ENCODE results near the gene ISYNA1.

Gene ISYNA1

GRCh38 chr19:18439025-18439909 is 1.3 kb upstream of the ISYNA1 start:
- H3K36me3 ChIP-seq (ENCODE audit: control insufficient read depth, insufficient read depth, low read length) = no peaks in the 10 kb centered on the region
- no peak overlapping the region for H3K4me3 ChIP-seq (ENCODE audit: low read length)
- no peak overlapping the region for H3K27ac ChIP-seq (ENCODE audit: low read depth, low read length)
- peaks cover 3% of the 10 kb centered on the region for H3K4me1 ChIP-seq (ENCODE audit: control insufficient read depth, insufficient read depth, low read length)
- peaks cover 3% of the 10 kb centered on the region for H3K27me3 ChIP-seq (ENCODE audit: control insufficient read depth, insufficient read depth, low read length)
- H3K9ac ChIP-seq (ENCODE audit: low read length) = no peak overlapping the region

- Histone ChIP-seq H3K4me3 (ENCODE audit: low read length) (peak overlapping the region; percentile 44), H3K27me3 (ENCODE audit: control insufficient read depth, insufficient read depth, low read length) (peaks cover 3% of the 10 kb centered on the region), H3K27ac (ENCODE audit: low read depth, low read length) (no peak overlapping the region), H3K9ac (ENCODE audit: low read length) (no peak overlapping the region), H3K36me3 (ENCODE audit: control insufficient read depth, insufficient read depth, low read length) (no peaks in the 10 kb centered on the region), H3K4me1 (ENCODE audit: control insufficient read depth, insufficient read depth, low read length) (peaks cover 3% of the 10 kb centered on the region)
Observed at GRCh38 chr19:18438331-18439024, 545 bp upstream of the ISYNA1 start.

- Histone ChIP-seq H3K9ac (ENCODE audit: low read length) (no peak overlapping the region), H3K4me1 (ENCODE audit: control insufficient read depth, insufficient read depth, low read length) (peaks cover 3% of the 10 kb centered on the region), H3K4me3 (ENCODE audit: low read length) (peak overlapping the region; percentile 65), H3K36me3 (ENCODE audit: control insufficient read depth, insufficient read depth, low read length) (no peaks in the 10 kb centered on the region), H3K27ac (ENCODE audit: low read depth, low read length) (no peak overlapping the region), H3K27me3 (ENCODE audit: control insufficient read depth, insufficient read depth, low read length) (peaks cover 3% of the 10 kb centered on the region)
Observed at GRCh38 chr19:18436671-18437490, 1.1 kb downstream of the ISYNA1 start.

DNA sequence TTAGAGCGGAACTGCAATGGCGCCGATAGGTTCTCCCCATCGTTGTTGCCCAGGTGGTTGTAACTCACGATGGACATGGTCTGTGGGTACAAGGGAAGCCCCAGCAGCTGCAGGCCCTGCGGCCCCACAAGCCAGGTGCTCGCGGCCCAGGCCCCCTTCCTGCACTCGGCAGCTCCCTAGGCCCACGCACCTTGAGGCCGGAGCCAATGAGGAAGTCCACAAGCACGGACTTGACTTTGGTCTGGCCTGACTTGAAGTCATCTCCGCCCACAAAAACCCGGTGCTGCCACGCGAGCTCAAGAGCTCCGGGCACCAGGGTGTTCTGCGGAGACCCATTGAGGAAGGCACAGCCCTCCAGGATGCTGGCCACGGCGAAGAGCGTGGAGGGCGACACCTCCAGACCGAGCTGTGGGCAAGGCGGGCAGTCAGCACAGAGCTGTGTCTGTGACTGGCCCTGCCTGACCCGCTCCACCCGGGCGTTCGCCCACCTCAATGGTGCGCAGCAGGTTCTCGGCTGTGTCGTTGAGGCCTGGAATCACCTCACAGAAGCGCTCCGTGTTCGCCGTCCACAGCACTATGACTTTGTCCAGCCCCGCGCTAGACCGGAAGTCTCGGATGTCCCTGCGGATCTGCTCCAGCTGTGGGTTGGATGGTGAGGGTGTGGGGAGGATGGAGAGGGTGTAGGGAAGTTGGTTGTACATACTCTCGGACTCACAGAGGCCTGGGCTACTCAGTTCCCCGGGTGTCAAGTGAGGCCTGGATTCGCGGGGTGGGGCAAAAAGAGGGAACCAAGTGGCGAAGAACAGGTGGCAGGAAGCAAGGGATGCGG is 1.9 kb downstream of the ISYNA1 start:
- peaks cover 3% of the 10 kb centered on the region for H3K4me1 ChIP-seq (ENCODE audit: control insufficient read depth, insufficient read depth, low read length)
- no peaks in the 10 kb centered on the region for H3K36me3 ChIP-seq (ENCODE audit: control insufficient read depth, insufficient read depth, low read length)
- no peak overlapping the region for H3K4me3 ChIP-seq (ENCODE audit: low read length)
- no peak overlapping the region for H3K9ac ChIP-seq (ENCODE audit: low read length)
- peaks cover 3% of the 10 kb centered on the region for H3K27me3 ChIP-seq (ENCODE audit: control insufficient read depth, insufficient read depth, low read length)
- H3K27ac ChIP-seq (ENCODE audit: low read depth, low read length) = no peak overlapping the region

DNA sequence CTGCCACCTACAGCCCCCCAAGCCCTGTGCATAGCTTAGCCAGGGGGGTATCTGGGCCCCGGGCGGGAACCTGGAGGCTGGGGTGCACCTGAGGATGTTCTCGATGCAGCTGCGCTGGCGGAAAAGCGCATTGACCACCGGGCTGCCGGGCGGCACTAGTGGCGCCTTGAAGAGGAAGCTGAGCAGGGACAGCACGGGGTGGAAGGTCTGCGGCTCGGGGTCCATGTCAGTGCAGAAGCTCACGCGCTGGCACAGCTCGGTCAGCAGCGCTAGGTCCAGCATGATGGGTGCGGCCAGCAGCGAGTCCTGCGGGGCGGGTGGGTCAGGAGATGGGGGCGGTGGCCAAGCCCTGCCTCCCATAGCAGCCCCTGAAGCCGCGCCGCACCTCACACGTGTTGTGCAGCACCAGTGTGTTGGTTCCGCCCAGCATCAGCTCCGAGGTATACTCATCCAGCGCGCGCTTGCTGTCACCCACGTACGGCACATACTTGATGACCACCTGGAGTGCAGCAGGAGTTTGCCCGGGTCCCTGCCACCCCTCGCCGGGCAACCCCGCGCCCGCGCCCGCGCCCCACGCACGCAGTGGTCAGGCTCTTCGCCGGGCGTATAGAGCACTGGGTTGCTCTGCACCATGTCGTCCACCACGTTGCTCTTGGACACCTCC is 2.6 kb downstream of the ISYNA1 start:
- Histone ChIP-seq H3K27me3 (ENCODE audit: control insufficient read depth, insufficient read depth, low read length) (peaks cover 3% of the 10 kb centered on the region), H3K36me3 (ENCODE audit: control insufficient read depth, insufficient read depth, low read length) (no peaks in the 10 kb centered on the region), H3K4me1 (ENCODE audit: control insufficient read depth, insufficient read depth, low read length) (peaks cover 3% of the 10 kb centered on the region), H3K9ac (ENCODE audit: low read length) (no peak overlapping the region), H3K27ac (ENCODE audit: low read depth, low read length) (no peak overlapping the region), H3K4me3 (ENCODE audit: low read length) (no peak overlapping the region)

- no peak overlapping the region for H3K27ac ChIP-seq (ENCODE audit: low read depth, low read length)
- H3K4me1 ChIP-seq (ENCODE audit: control insufficient read depth, insufficient read depth, low read length) = peaks cover 3% of the 10 kb centered on the region
- peak overlapping the region; percentile 8 for H3K4me3 ChIP-seq (ENCODE audit: low read length)
Observed at GRCh38 chr19:18434411-18435175, 3.3 kb downstream of the ISYNA1 start.

GRCh38 chr19:18433735-18434398 is 4.1 kb downstream of the ISYNA1 start:
- H3K4me3 ChIP-seq (ENCODE audit: low read length) = peak overlapping the region; percentile 21
- peaks cover 3% of the 10 kb centered on the region for H3K27me3 ChIP-seq (ENCODE audit: control insufficient read depth, insufficient read depth, low read length)
- no peak overlapping the region for H3K27ac ChIP-seq (ENCODE audit: low read depth, low read length)
- no peaks in the 10 kb centered on the region for H3K36me3 ChIP-seq (ENCODE audit: control insufficient read depth, insufficient read depth, low read length)
- peaks cover 4% of the 10 kb centered on the region for H3K4me1 ChIP-seq (ENCODE audit: control insufficient read depth, insufficient read depth, low read length)
- no peak overlapping the region for H3K9ac ChIP-seq (ENCODE audit: low read length)

More at GRCh38 chr19:18434411-18435175, 3.3 kb downstream of the ISYNA1 start:
- Histone ChIP-seq H3K27me3 (ENCODE audit: control insufficient read depth, insufficient read depth, low read length) (peaks cover 3% of the 10 kb centered on the region), H3K9ac (ENCODE audit: low read length) (no peak overlapping the region), H3K36me3 (ENCODE audit: control insufficient read depth, insufficient read depth, low read length) (no peaks in the 10 kb centered on the region)

DNA sequence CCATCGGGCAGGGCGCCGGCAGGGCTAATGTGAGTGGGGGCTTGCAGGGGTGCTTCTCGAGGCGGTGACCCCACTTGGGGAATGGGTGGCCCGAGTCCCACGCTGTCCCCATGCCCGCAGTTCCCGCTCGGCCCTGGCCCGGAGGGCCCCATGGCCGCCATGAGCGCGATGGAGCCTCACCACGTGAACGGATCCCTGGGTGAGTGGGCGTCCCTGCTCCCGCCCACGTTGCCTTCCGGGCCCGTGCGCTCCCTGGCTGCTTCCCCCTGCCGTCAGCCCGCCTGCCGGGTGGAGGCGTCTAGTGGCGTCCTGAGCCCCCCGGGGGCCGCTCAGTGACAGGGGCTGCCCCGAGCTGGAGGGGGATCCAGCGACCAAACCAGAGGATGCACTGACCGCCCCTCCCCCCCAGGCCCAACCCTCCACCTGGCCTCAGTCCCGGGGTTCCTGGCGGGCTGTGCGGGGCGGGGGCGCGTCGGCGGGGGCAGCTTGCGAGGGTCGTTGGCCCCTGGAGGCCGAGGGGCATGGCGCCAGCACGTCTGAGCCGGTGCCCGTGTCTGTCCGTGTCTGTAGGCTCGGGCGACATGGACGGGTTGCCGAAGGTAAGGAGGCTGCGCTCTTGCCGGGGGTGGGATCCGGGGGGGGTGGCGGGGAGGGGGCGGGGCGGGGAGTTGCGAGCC is 4.8 kb downstream of the ISYNA1 start:
- no peaks in the 10 kb centered on the region for H3K36me3 ChIP-seq (ENCODE audit: control insufficient read depth, insufficient read depth, low read length)
- H3K27me3 ChIP-seq (ENCODE audit: control insufficient read depth, insufficient read depth, low read length) = peaks cover 3% of the 10 kb centered on the region
- H3K4me3 ChIP-seq (ENCODE audit: low read length) = peak overlapping the region; percentile 52
- H3K27ac ChIP-seq (ENCODE audit: low read depth, low read length) = no peak overlapping the region
- H3K4me1 ChIP-seq (ENCODE audit: control insufficient read depth, insufficient read depth, low read length) = peaks cover 3% of the 10 kb centered on the region
- no peak overlapping the region for H3K9ac ChIP-seq (ENCODE audit: low read length)

DNA sequence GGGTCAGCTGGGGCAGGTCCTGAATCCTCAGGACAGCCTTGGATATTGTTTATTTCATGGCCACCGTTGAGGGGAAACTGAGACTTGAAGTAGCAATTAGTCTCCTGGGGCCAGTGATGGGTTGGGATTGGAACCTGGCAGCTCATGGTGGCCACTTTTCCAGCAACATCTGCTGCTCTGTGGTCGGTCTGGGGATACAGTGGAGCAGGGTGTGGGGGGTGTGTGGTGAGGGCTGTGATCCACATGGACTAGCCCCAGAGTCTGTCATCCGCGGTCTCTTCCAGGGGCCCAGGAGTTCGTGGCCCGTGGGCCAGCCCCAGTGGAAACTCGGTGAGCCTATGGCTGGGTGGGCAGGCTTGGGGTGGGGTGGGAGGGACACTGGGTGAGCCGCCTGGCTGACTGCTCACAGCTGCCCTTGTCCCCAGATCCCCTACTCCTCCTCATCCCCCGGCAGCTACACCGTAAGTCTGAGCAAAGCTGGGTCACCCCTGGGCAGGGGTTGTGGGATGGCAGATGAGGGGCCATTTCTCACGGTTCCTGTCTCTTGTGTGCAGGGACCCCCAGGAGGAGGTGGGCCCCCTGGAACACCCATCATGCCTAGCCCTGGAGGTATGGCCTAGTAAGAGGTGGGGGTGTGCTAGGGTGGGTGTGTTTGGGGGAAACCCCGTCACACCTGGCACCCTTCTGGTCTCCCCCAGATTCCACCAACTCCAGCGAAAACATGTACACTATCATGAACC is 5.5 kb downstream of the ISYNA1 start:
- peaks cover 3% of the 10 kb centered on the region for H3K27me3 ChIP-seq (ENCODE audit: control insufficient read depth, insufficient read depth, low read length)
- H3K9ac ChIP-seq (ENCODE audit: low read length) = no peak overlapping the region
- peak overlapping the region; percentile 52 for H3K4me3 ChIP-seq (ENCODE audit: low read length)
- H3K36me3 ChIP-seq (ENCODE audit: control insufficient read depth, insufficient read depth, low read length) = no peaks in the 10 kb centered on the region
- H3K27ac ChIP-seq (ENCODE audit: low read depth, low read length) = no peak overlapping the region
- peaks cover 3% of the 10 kb centered on the region for H3K4me1 ChIP-seq (ENCODE audit: control insufficient read depth, insufficient read depth, low read length)
